Cardiac muscle cell (in vitro differentiated cells and primary cell): ENCODE data around the gene SOCS2. TPM values are rescaled to one million over a fixed set of nuclear protein-coding genes. Genes with fewer than 3 reads are reported as not detected.

ENCODE experiments used
- DNase-seq, 2 donors: peaks; one replicate each; pipeline versions ENCODE4 v3.0.0 to v3.0.0-alpha.2; 2010 to 2017; ENCODE audit warnings: low read depth in 1 of 2, low spot score in 1 of 2
- H3K27ac ChIP-seq: fragments of 200-600 bp; sonication (generic); 2 replicates; pipeline ENCODE4 v1.5.1; 2016
- H3K27me3 ChIP-seq: fragments of 200-600 bp; sonication (generic); 2 replicates; pipeline ENCODE4 v1.6.0; 2016; ENCODE audit warnings: control low read depth
- H3K36me3 ChIP-seq: fragments of 200-600 bp; sonication (generic); 2 replicates; pipeline ENCODE4 v1.5.1; 2016; ENCODE audit warnings: control low read depth
- H3K4me1 ChIP-seq: fragments of 200-600 bp; sonication (generic); 2 replicates; pipeline ENCODE4 v1.8.1; 2017; ENCODE audit warnings: low read depth, mild to moderate bottlenecking, mixed run types
- H3K4me3 ChIP-seq: fragments of 200-600 bp; sonication (generic); 2 replicates; pipeline ENCODE4 v1.5.1; 2016; ENCODE audit warnings: mild to moderate bottlenecking
- H3K9me3 ChIP-seq: fragments of 200-600 bp; sonication (generic); 2 replicates; pipeline ENCODE4 v1.5.1; 2017; ENCODE audit warnings: low read depth, mild to moderate bottlenecking, control low read depth
- CTCF ChIP-seq: IDR thresholded peaks from 2 replicates; pipeline ENCODE4 v1.5.1; 2012; ENCODE audit warnings: low read depth, mild to moderate bottlenecking, low read length
- polyA plus RNA-seq: library from polyadenylated mRNA; unstranded; fragments of >200 nt; fragmentation: Nextera tagmentation; extraction: Ambion mirVana; gene quantifications from 2 replicates; pipeline ENCODE4 v1.2.1, GENCODE V29; 2016
- total RNA-seq: library from RNA; depleted of rRNA; stranded (reverse); fragments of >200 nt; gene quantifications from 2 replicates; pipeline ENCODE4 v1.2.3, GENCODE V29; 2016

Gene SOCS2
- total and polyA plus RNA-seq, 2 experiments from 2014 or later: 19.7 to 40.7 TPM

- Histone ChIP-seq H3K27ac (no peak overlapping the region), H3K4me3 (no peak overlapping the region), H3K4me1 (no peaks in the 10 kb centered on the region), H3K27me3 (no peaks in the 10 kb centered on the region), H3K36me3 (no peaks in the 10 kb centered on the region), H3K9me3 (no peaks in the 10 kb centered on the region)
- TF ChIP-seq CTCF: no peak
- DNase-seq: no peak
Measured at GRCh38 chr12:93582351-93582750, 9.9 kb downstream of the SOCS2 start.

GRCh38 chr12:93583627-93584392, 11.3 kb downstream of the SOCS2 start:
- Histone ChIP-seq H3K4me1 (no peaks in the 10 kb centered on the region), H3K9me3 (no peaks in the 10 kb centered on the region), H3K27me3 (no peaks in the 10 kb centered on the region), H3K27ac (no peak overlapping the region), H3K4me3 (no peak overlapping the region), H3K36me3 (no peaks in the 10 kb centered on the region)
- DNase-seq: no peak
- no peak for TF ChIP-seq CTCF

DNA sequence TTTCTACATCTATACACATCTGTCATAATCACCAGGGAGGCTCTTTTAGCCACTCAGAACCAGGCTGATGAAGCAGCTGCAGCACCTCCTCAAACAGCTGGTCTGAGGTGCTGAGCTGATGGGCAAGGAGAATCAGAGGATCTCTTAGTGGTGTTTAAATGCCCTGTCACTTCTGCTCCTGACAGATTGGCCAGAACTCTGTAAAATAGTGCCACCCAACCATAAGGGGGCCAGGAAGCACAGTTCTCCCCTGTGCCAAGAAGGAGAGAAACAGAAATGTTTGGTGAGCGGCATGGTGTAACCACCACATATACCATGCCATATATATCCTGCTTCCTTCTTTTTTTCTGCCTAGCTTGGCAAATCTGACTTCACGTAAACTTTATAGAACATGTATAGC, 12.8 kb downstream of the SOCS2 start:
- Histone ChIP-seq H3K27me3 (no peaks in the 10 kb centered on the region), H3K4me3 (no peak overlapping the region), H3K36me3 (no peaks in the 10 kb centered on the region), H3K27ac (no peak overlapping the region), H3K9me3 (no peaks in the 10 kb centered on the region), H3K4me1 (no peaks in the 10 kb centered on the region)
- TF ChIP-seq CTCF: no peak
- no peak for DNase-seq

- Histone ChIP-seq H3K27me3 (peaks cover 7% of the 10 kb centered on the region), H3K36me3 (no peaks in the 10 kb centered on the region), H3K4me1 (no peaks in the 10 kb centered on the region), H3K27ac (no peak overlapping the region), H3K4me3 (no peak overlapping the region), H3K9me3 (no peaks in the 10 kb centered on the region)
- TF ChIP-seq CTCF: no peak
- no peak for DNase-seq
Measured at GRCh38 chr12:93587611-93588010, 15.1 kb downstream of the SOCS2 start.

GRCh38 chr12:93589081-93589480, 16.6 kb downstream of the SOCS2 start:
- no peak for TF ChIP-seq CTCF
- H3K27ac ChIP-seq: no peak overlapping the region

More at GRCh38 chr12:93589081-93589480, 16.6 kb downstream of the SOCS2 start:
- H3K4me3 ChIP-seq: no peak overlapping the region
- DNase-seq: no peak
- no peaks in the 10 kb centered on the region for H3K36me3 ChIP-seq
- H3K4me1 ChIP-seq: no peaks in the 10 kb centered on the region
- H3K9me3 ChIP-seq: no peaks in the 10 kb centered on the region
- peaks cover 7% of the 10 kb centered on the region for H3K27me3 ChIP-seq
